ENCODE results near the gene TEC. TPM values are rescaled to one million over a fixed set of nuclear protein-coding genes. Genes with fewer than 3 reads are reported as not detected.

Gene TEC
- total RNA-seq, 2 donors from 2014 or later = 2.1 to 3.3 TPM

DNA sequence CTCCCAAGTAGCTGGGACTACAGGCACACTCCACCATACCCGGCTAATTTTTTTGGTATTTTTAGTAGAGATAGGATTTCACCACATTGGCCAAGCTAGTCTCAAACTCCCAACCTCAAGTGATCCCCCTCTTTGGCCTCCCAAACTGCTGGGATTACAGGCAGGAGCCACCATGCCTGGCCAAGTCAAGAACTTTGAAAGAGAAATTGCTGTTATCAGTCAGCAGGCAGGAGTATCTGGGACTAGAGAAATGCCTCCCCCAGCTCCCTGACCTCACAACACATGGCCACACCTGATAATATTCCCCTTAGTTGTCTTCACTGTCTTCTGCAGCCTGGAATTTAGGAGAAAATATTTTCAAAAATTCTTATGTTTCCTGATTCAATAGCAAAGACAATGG is 143.0 kb downstream of the TEC start:
- TF ChIP-seq, protein P1, sequence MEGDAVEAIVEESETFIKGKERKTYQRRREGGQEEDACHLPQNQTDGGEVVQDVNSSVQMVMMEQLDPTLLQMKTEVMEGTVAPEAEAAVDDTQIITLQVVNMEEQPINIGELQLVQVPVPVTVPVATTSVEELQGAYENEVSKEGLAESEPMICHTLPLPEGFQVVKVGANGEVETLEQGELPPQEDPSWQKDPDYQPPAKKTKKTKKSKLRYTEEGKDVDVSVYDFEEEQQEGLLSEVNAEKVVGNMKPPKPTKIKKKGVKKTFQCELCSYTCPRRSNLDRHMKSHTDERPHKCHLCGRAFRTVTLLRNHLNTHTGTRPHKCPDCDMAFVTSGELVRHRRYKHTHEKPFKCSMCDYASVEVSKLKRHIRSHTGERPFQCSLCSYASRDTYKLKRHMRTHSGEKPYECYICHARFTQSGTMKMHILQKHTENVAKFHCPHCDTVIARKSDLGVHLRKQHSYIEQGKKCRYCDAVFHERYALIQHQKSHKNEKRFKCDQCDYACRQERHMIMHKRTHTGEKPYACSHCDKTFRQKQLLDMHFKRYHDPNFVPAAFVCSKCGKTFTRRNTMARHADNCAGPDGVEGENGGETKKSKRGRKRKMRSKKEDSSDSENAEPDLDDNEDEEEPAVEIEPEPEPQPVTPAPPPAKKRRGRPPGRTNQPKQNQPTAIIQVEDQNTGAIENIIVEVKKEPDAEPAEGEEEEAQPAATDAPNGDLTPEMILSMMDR (IDR thresholded peaks at IDR 0.05) = no peak
- no peak for TF ChIP-seq POLR2A (IDR thresholded peaks at IDR 0.05)
- no peaks in the 10 kb centered on the region for H3K36me3 ChIP-seq (replicated peaks in 1 of 2; ENCODE audit: insufficient read depth in 1 of 2, low read depth in 2 of 2)
- H3K4me1 ChIP-seq = peaks cover 16% of the 10 kb centered on the region
- no peak overlapping the region for H3K27ac ChIP-seq
- DNase-seq = no peak
- no peaks in the 10 kb centered on the region for H3K9me3 ChIP-seq
- 88 to 93% methylated on average over 1 of the region's 1 CpG for WGBS, 2 donors
- no peak for ATAC-seq
- no peak overlapping the region for H3K4me3 ChIP-seq
- no peaks in the 10 kb centered on the region for H3K27me3 ChIP-seq
- intact Hi-C loops (cut with DNase I) = no loop called here

DNA sequence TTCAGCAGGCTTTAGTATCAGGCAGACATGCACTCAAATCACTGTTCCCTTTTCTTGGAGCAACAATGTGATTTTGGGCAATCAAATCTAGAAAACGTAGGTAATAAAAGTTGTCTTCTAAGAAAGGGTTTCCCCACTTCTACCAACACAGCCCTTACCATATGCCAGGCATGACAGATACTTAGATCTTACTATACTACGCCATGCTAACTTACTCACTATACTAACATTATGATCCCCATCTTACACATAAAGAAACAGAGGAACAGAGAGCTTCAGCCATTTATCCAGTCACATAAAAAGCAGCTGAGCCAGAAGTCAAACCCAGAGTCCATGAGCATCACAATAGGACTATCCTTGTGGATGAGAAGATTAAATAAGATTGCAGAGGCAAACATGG is 144.8 kb downstream of the TEC start:
- Histone ChIP-seq H3K36me3 (replicated peaks in 1 of 2; ENCODE audit: insufficient read depth in 1 of 2, low read depth in 2 of 2) (no peaks in the 10 kb centered on the region), H3K9me3 (no peaks in the 10 kb centered on the region), H3K4me3 (no peak overlapping the region), H3K27me3 (no peaks in the 10 kb centered on the region), H3K4me1 (peaks cover 12% of the 10 kb centered on the region), H3K27ac (no peak overlapping the region)
- WGBS, 2 donors = 68 to 73% methylated on average over 2 of the region's 2 CpGs
- TF ChIP-seq, protein P1 (IDR thresholded peaks at IDR 0.05) = no peak
- no peak for TF ChIP-seq POLR2A (IDR thresholded peaks at IDR 0.05)
- ATAC-seq (no peak), DNase-seq (no peak)
- intact Hi-C loops (cut with DNase I) = no loop called here

DNA sequence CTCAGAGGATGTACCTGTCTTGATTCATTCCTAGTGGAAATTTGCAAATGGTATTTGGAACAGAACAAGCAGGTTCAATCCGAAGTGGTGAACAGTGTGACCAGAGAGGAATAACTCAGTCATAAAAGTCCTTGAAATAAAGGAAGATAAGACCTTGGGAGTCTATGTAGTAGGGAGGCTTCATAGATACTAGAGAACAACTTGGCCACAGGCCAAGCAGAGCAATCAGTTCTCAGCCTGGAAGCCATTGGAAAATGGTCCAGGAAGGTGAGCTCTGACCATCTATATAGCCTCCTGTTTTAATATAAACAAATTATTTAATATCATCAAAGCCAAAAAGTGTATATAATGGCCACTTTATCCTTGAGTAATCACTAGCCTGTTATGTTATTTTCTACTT is 146.9 kb downstream of the TEC start:
- no peak overlapping the region for H3K4me3 ChIP-seq
- 44 to 50% methylated on average over 1 of the region's 1 CpG for WGBS, 2 donors
- no peaks in the 10 kb centered on the region for H3K36me3 ChIP-seq (replicated peaks in 1 of 2; ENCODE audit: insufficient read depth in 1 of 2, low read depth in 2 of 2)
- DNase-seq (no peak), ATAC-seq (no peak)
- peaks cover 6% of the 10 kb centered on the region for H3K4me1 ChIP-seq
- no peaks in the 10 kb centered on the region for H3K9me3 ChIP-seq
- TF ChIP-seq, protein P1 (IDR thresholded peaks at IDR 0.05) = no peak
- TF ChIP-seq POLR2A (IDR thresholded peaks at IDR 0.05) = no peak
- no peaks in the 10 kb centered on the region for H3K27me3 ChIP-seq
- intact Hi-C loops (cut with DNase I) = no loop called here
- no peak overlapping the region for H3K27ac ChIP-seq

DNA sequence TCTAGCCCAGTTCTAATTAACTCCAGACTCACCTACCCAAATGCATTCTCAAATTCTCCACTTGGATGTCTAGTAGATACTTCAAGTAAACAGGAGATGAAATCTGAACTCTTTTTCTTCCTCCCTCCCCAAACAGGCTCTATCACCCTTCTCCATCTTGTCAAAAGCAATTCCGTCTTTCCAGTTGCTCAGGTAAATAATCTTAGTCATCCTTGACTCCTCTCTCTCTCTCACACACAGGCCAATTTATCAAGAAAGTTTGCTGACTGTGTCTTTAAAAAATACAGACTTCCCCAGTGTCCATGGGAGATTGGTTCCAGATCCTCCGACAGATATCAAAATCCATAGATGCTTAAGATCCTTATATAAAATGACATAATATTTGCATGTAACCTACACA is 148.5 kb downstream of the TEC start:
- no peak for TF ChIP-seq POLR2A (IDR thresholded peaks at IDR 0.05)
- TF ChIP-seq, protein P1 (IDR thresholded peaks at IDR 0.05) = no peak
- H3K27ac ChIP-seq = no peak overlapping the region
- H3K4me3 ChIP-seq = no peak overlapping the region
- no peaks in the 10 kb centered on the region for H3K9me3 ChIP-seq
- no peaks in the 10 kb centered on the region for H3K27me3 ChIP-seq
- DNase-seq (no peak), ATAC-seq (no peak)
- WGBS, 2 donors = 76 to 82% methylated on average over 2 of the region's 2 CpGs
- H3K36me3 ChIP-seq (replicated peaks in 1 of 2; ENCODE audit: insufficient read depth in 1 of 2, low read depth in 2 of 2) = no peaks in the 10 kb centered on the region
- H3K4me1 ChIP-seq = no peaks in the 10 kb centered on the region
- intact Hi-C loops (cut with DNase I) = no loop called here

DNA sequence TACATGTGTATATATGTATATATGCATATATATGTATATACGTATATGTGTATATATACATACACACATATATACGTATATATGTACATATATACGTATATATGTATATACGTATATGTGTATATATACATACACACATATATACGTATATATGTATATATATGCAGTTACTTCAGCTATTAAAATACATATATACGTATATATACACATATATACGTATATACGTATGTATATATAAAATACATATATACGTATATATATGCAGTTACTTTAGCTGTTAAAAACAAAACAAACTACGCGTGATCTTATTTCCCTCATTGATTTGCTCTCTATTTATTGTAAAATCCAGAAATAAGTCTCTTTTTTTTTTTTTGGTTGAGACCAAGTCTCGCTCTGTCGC is 149.5 kb downstream of the TEC start:
- ATAC-seq = no peak
- no peaks in the 10 kb centered on the region for H3K4me1 ChIP-seq
- DNase-seq = no peak
- no peaks in the 10 kb centered on the region for H3K36me3 ChIP-seq (replicated peaks in 1 of 2; ENCODE audit: insufficient read depth in 1 of 2, low read depth in 2 of 2)
- no peak overlapping the region for H3K4me3 ChIP-seq
- WGBS, 2 donors = 78 to 83% methylated on average over 13 of the region's 13 CpGs
- no peaks in the 10 kb centered on the region for H3K9me3 ChIP-seq
- no peak for TF ChIP-seq POLR2A (IDR thresholded peaks at IDR 0.05)
- TF ChIP-seq, protein P1 (IDR thresholded peaks at IDR 0.05) = no peak
- no peaks in the 10 kb centered on the region for H3K27me3 ChIP-seq
- intact Hi-C loops (cut with DNase I) = no loop called here
- H3K27ac ChIP-seq = no peak overlapping the region
